ENCODE results near the gene HEPHL1. TPM values are rescaled to one million over a fixed set of nuclear protein-coding genes. Genes with fewer than 3 reads are reported as not detected.

The HEPHL1 gene
- total RNA-seq, 1 donor from 2014 or later: 0.02 TPM

DNA sequence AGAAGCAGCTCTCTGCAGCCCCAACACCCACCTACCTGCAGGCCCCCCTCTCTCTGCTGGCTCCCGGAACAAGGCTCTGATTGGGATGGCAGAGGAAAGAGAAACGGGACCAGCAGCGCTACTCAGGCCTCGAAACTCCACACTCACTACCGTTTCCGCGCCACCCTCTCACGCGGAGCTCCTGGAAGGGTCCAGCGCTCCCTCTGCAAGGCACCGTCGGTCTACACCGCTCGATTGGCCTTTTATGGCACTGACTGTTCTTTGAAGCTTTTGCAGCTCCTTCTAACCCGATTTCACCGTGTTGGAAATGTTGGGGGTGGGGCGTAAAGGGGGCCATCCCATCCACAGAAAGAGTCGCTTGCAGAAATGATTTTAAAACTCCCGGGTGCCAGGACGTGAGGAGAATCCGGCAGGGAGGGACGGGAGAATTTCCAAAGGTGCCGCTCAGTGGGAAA lies 107.2 kb downstream of the HEPHL1 start:
- no peaks in the 10 kb centered on the region for H3F3A ChIP-seq (ENCODE audit: low read depth)
- TF ChIP-seq EZH2phosphoT487 (IDR thresholded peaks at IDR 0.05) (no peak), CTCF (IDR thresholded peaks at IDR 0.05) (no peak), EZH2 (IDR thresholded peaks at IDR 0.05) (no peak)
- H3K9ac ChIP-seq: peak overlapping the region; percentile 66
- peaks cover 63% of the 10 kb centered on the region for H3K79me2 ChIP-seq (ENCODE audit: low read depth)
- H3K27me3 ChIP-seq: no peaks in the 10 kb centered on the region
- H3K36me3 Mint-ChIP-seq: no peaks in the 10 kb centered on the region
- no peaks in the 10 kb centered on the region for H3K36me3 ChIP-seq
- peak overlapping the region; percentile 67 for H3K27ac ChIP-seq
- H2AFZ ChIP-seq (replicated peaks): peak overlapping the region; percentile 71
- H3K4me1 ChIP-seq: peaks cover 20% of the 10 kb centered on the region
- H3K9me3 ChIP-seq (ENCODE audit: low read depth): no peaks in the 10 kb centered on the region
- peak overlapping the region; percentile 81 for H3K4me2 ChIP-seq
- no peak for DNase-seq (ENCODE audit: low spot score)
- H3K9me3 Mint-ChIP-seq: peaks cover 7% of the 10 kb centered on the region
- H4K20me1 ChIP-seq (ENCODE audit: low read depth): peaks cover 39% of the 10 kb centered on the region
- H3K27me3 Mint-ChIP-seq (ENCODE audit: insufficient read depth, low read depth): peaks cover 12% of the 10 kb centered on the region
- H3K27ac Mint-ChIP-seq: peak overlapping the region; percentile 98
- H3K4me3 ChIP-seq: peak overlapping the region; percentile 65
- H3K4me1 Mint-ChIP-seq: peaks cover 17% of the 10 kb centered on the region
- peak overlapping the region; percentile 94 for H3K4me3 Mint-ChIP-seq

DNA sequence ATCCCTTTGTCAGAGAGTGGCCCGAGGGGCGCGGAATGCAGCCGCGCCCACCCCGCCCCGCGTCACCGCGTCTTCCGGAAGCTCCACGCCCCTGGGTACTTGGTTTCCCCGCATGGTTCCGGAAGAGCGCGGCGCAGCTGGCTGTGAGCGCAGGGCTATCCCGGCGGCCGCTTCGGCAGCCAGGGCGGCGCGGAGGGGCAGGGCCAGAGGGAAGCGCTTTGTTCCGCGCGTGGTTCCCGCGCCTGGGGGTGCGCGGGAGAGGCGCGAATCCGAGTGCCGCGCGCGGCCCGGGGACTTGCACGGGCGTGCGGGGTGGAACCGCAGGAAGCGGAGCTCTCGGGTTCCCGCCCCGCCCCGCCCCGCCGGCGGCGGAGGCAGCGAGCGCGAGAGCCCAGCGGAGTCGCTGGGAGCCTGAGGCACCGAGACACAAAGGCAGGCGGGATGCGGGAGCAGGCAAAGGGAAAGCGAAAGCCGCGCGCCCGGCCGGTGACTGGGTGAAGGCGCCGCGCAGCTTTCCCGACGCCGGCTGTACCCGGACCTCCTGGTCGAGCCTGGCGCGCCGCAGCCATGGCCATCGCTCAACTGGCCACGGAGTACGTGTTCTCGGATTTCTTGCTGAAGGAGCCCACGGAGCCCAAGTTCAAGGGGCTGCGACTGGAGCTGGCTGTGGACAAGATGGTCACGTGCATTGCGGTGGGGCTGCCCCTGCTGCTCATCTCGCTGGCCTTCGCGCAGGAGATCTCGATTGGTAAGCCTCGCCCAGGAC lies 107.8 kb downstream of the HEPHL1 start, which contains the start of gene PANX1:
PANX1 (plus strand) TSS at position 96 of the 766 bp plus-strand sequence; CDS start at position 568, 472 bp downstream.
- Mint-ChIP-seq H3K4me1 (peaks cover 20% of the 10 kb centered on the region), H3K36me3 (no peaks in the 10 kb centered on the region), H3K27me3 (ENCODE audit: insufficient read depth, low read depth) (peaks cover 12% of the 10 kb centered on the region), H3K9me3 (peaks cover 7% of the 10 kb centered on the region), H3K27ac (peak within 1 kb of the TSS; percentile 98), H3K4me3 (peak within 1 kb of the TSS; percentile 94)
- H3K4me3 ChIP-seq: peak within 1 kb of the TSS; percentile 65
- peaks cover 69% of the 10 kb centered on the region for H3K79me2 ChIP-seq (ENCODE audit: low read depth)
- TF ChIP-seq EZH2 (IDR thresholded peaks at IDR 0.05): no peak
- TF ChIP-seq EZH2phosphoT487 (IDR thresholded peaks at IDR 0.05): no peak
- no peak for TF ChIP-seq CTCF (IDR thresholded peaks at IDR 0.05)
- H3K9ac ChIP-seq: peak within 1 kb of the TSS; percentile 66
- H2AFZ ChIP-seq (replicated peaks): peak within 1 kb of the TSS; percentile 71
- H3K9me3 ChIP-seq (ENCODE audit: low read depth): no peaks in the 10 kb centered on the region
- H3K4me2 ChIP-seq: peak within 1 kb of the TSS; percentile 81
- peak within 1 kb of the TSS; percentile 67 for H3K27ac ChIP-seq
- peak; percentile 91 for DNase-seq (ENCODE audit: low spot score)
- no peaks in the 10 kb centered on the region for H3F3A ChIP-seq (ENCODE audit: low read depth)
- no peaks in the 10 kb centered on the region for H3K36me3 ChIP-seq
- peaks cover 45% of the 10 kb centered on the region for H4K20me1 ChIP-seq (ENCODE audit: low read depth)
- H3K27me3 ChIP-seq: no peaks in the 10 kb centered on the region
- H3K4me1 ChIP-seq: peaks cover 20% of the 10 kb centered on the region

GRCh38 chr11:94129512-94130297 lies 108.6 kb downstream of the HEPHL1 start:
- H3K4me3 ChIP-seq: peak overlapping the region; percentile 65
- H3K4me2 ChIP-seq: peak overlapping the region; percentile 81
- Mint-ChIP-seq H3K36me3 (no peaks in the 10 kb centered on the region), H3K4me3 (no peak overlapping the region), H3K27ac (no peak overlapping the region), H3K27me3 (ENCODE audit: insufficient read depth, low read depth) (peaks cover 10% of the 10 kb centered on the region), H3K9me3 (no peaks in the 10 kb centered on the region), H3K4me1 (peaks cover 20% of the 10 kb centered on the region)
- peak overlapping the region; percentile 71 for H2AFZ ChIP-seq (replicated peaks)
- H3F3A ChIP-seq (ENCODE audit: low read depth): no peaks in the 10 kb centered on the region
- peaks cover 20% of the 10 kb centered on the region for H3K4me1 ChIP-seq
- H3K27me3 ChIP-seq: no peaks in the 10 kb centered on the region
- H3K79me2 ChIP-seq (ENCODE audit: low read depth): peaks cover 77% of the 10 kb centered on the region
- no peaks in the 10 kb centered on the region for H3K9me3 ChIP-seq (ENCODE audit: low read depth)
- peak; percentile 69 for DNase-seq (ENCODE audit: low spot score)
- TF ChIP-seq CTCF (IDR thresholded peaks at IDR 0.05): no peak
- TF ChIP-seq EZH2 (IDR thresholded peaks at IDR 0.05): no peak
- no peak for TF ChIP-seq EZH2phosphoT487 (IDR thresholded peaks at IDR 0.05)
- H3K27ac ChIP-seq: no peak overlapping the region
- H4K20me1 ChIP-seq (ENCODE audit: low read depth): peaks cover 52% of the 10 kb centered on the region
- H3K36me3 ChIP-seq: no peaks in the 10 kb centered on the region
- peak overlapping the region; percentile 66 for H3K9ac ChIP-seq

Data from neural progenitor cell (in vitro differentiated cells).